GM12874 (cell line): ENCODE data around the gene UAP1L1.

ENCODE experiments used
- TF ChIP-seq, protein P1 (sequence below): IDR thresholded peaks from 2 replicates; pipeline ENCODE4 v1.5.1; 2011; ENCODE audit warnings: low read depth, mild to moderate bottlenecking, control low read depth, low read length, moderate library complexity; ENCODE audit not compliant: insufficient read depth

Gene UAP1L1

DNA sequence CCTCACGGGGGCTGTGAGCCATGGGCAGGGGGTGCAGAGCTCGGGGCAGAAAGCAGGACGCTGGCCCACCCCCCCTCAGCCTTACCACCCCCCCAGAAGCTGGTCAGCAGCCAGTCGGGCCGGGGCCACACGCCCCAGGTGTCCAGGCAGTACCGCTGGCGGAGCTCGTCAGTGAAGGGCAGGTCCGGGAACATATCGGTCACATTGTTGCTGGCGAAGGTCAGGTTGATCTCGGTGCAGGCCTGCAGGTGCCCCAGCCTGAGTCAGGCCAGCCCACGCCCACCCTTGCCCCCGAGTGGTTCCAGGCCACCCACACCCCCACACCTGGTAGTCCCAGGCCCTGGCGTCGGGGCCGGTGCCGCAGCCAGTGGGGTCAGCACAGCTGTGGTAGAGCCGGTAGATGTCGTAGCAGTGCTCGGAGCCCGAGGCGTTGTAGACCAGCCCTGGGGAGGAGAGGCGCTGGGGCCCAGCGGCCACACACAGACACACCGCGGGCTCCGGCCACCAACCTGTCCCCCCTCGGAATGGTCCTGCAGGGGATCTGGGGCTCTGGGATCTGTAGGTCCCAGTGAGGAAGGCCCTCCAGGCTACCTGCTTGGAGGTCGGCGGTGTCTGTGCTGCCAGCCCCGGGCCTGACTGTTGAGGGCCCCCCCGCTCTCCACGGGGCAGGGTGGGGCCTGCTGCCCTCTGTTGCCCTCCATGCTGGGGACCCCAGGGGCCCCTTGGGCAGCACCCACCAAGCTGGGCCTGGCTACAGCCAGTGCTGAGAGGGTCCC is 34.7 kb downstream of the UAP1L1 start:
- TF ChIP-seq, protein P1, sequence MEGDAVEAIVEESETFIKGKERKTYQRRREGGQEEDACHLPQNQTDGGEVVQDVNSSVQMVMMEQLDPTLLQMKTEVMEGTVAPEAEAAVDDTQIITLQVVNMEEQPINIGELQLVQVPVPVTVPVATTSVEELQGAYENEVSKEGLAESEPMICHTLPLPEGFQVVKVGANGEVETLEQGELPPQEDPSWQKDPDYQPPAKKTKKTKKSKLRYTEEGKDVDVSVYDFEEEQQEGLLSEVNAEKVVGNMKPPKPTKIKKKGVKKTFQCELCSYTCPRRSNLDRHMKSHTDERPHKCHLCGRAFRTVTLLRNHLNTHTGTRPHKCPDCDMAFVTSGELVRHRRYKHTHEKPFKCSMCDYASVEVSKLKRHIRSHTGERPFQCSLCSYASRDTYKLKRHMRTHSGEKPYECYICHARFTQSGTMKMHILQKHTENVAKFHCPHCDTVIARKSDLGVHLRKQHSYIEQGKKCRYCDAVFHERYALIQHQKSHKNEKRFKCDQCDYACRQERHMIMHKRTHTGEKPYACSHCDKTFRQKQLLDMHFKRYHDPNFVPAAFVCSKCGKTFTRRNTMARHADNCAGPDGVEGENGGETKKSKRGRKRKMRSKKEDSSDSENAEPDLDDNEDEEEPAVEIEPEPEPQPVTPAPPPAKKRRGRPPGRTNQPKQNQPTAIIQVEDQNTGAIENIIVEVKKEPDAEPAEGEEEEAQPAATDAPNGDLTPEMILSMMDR, result no peak

DNA sequence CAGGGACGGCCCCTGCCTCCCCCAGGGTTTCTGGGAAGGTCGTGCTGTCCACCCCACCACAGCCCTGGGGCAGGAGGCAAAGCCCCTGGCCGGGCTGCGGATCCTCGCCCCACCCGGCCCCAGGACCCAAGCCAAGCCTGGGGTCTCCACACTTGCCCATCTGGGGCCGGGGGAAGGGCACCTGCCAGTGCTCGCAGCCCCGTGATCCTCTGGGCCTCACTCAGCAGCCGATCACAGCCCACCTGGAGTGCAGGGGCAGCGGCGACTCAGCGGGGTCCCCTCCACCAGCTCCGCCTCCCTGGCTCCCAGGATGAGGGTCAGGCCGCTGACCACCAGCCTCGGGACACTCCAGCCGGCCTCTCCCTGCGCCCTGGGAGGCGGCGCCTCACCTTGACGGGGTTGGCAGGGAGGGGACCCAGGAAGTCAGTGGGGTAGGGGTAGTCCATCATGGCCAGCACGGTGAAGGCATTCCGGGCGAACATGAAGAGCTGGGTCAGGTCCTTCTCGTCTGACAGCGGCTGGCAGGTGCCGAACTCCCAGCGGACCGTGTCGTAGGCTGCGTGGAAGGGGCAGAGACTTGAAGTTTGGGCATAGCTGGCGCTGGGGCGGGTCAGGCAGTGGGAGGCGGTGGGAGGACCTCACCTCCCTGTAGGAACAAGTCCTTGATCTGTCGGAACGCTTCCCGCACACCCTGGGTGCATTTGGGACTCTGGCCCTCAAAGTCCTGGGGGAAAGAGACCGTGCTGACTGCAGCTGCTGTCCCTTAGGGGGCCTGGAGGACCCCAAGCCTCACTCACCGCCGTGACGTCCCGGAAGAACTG is 35.5 kb downstream of the UAP1L1 start:
- TF ChIP-seq, protein P1, result no peak

GRCh38 chr9:137113385-137114159 is 36.3 kb downstream of the UAP1L1 start:
- TF ChIP-seq, protein P1, result no peak

GRCh38 chr9:137114220-137114612 is 36.9 kb downstream of the UAP1L1 start:
- TF ChIP-seq, protein P1, result no peak

GRCh38 chr9:137114613-137115393 is 37.5 kb downstream of the UAP1L1 start, which contains the start of gene DPP7:
TSS of gene DPP7 (minus strand) at chr9:137114733. CDS start at chr9:137114713, 20 bp downstream.
- TF ChIP-seq, protein P1, result no peak

- TF ChIP-seq, protein P1, result no peak
These were observed 38.2 kb downstream of the UAP1L1 start for GRCh38 chr9:137115394-137116026.
